ENCODE data around the gene KLHL14.
"Not testable (repeated sequence)": the region's sequence is repeated elsewhere in the genome, so short reads cannot be mapped to it uniquely, and the experiment has no call there.

KLHL14 gene

GRCh38 chr18:32637659-32638058 lies 135.2 kb downstream of the KLHL14 start:
- DNase-seq (ENCODE audit: low read depth in 2 of 2), result not testable (repeated sequence)

- no peak for DNase-seq (ENCODE audit: low read depth in 2 of 2)
These were observed 135.6 kb downstream of the KLHL14 start for GRCh38 chr18:32637226-32637625.

GRCh38 chr18:32634876-32635431 lies 137.9 kb downstream of the KLHL14 start:
- DNase-seq (ENCODE audit: low read depth in 2 of 2), result no peak

GRCh38 chr18:32629981-32630700 lies 142.7 kb downstream of the KLHL14 start:
- no peak for DNase-seq (ENCODE audit: low read depth in 2 of 2)

- no peak for DNase-seq (ENCODE audit: low read depth in 2 of 2)
These were observed 143.5 kb downstream of the KLHL14 start for GRCh38 chr18:32629292-32629691.

- DNase-seq (ENCODE audit: low read depth in 2 of 2), result no peak
These were observed 148.6 kb downstream of the KLHL14 start for GRCh38 chr18:32624182-32624723.

GRCh38 chr18:32623563-32623962 lies 149.3 kb downstream of the KLHL14 start:
- DNase-seq (ENCODE audit: low read depth in 2 of 2), result no peak

Data from stimulated activated CD8-positive, alpha-beta memory T cell treated with anti-CD3 and anti-CD28 coated beads, Interleukin-2, amount 100 ng/mL, for 48 hours (primary cell).